GM12873 (cell line): Measurements from ENCODE around the gene SMC3.

Experiments
- CTCF ChIP-seq: IDR thresholded peaks from 2 replicates; pipeline ENCODE4 v1.5.1; 2012; ENCODE audit warnings: low read depth, mild to moderate bottlenecking, moderate library complexity, low read length, control low read depth; ENCODE audit not compliant: insufficient read depth; ENCODE audit errors: missing control alignments

The SMC3 gene

GRCh38 chr10:110597476-110597875, 30.0 kb downstream of the SMC3 start:
- no peak for TF ChIP-seq CTCF

GRCh38 chr10:110600487-110601101, 33.1 kb downstream of the SMC3 start:
- TF ChIP-seq CTCF = peak; percentile 62

- TF ChIP-seq CTCF = no peak
Observed at GRCh38 chr10:110601581-110601980, 34.1 kb downstream of the SMC3 start.

- TF ChIP-seq CTCF = no peak
Observed at GRCh38 chr10:110608087-110608486, 40.6 kb downstream of the SMC3 start.

GRCh38 chr10:110609605-110610004, 42.1 kb downstream of the SMC3 start:
- TF ChIP-seq CTCF = no peak

- TF ChIP-seq CTCF = peak; percentile 83
Observed at GRCh38 chr10:110610308-110610774, 42.8 kb downstream of the SMC3 start.

GRCh38 chr10:110612087-110612486, 44.6 kb downstream of the SMC3 start:
- TF ChIP-seq CTCF = no peak
